HCT116 (cell line): ENCODE results near the gene UNKL. TPM values are rescaled to one million over a fixed set of nuclear protein-coding genes. Genes with fewer than 3 reads are reported as not detected.

Source experiments
- ATAC-seq: fragments of 200-7000 bp; cut with Tn5 transposase; 2 replicates; pipeline ENCODE4 v1.9.1; 2020; ENCODE audit warnings: mild to moderate bottlenecking, moderate library complexity
- BruUV-seq: library from RNA; stranded (reverse); fragments of 400-500 nt; replicated peaks from 2 replicates; lab custom pipeline; 2021; lab: Mats Ljungman, UMichigan
- CTCF ChIA-PET: fragments of 300-600 bp; sonication (Branson Sonifier 250); formaldehyde crosslinking; loops from one replicate; lab custom pipeline; 2021; ENCODE audit warnings: antibody characterized with exemption; lab: Charles Lee
- POLR2A ChIA-PET: fragments of 300-600, 350-600 bp; sonication (Branson Sonifier 250); formaldehyde crosslinking; loops from one replicate; lab custom pipeline; 2021; ENCODE audit warnings: antibody characterized with exemption; lab: Charles Lee
- RAD21 ChIA-PET, 2 experiments: fragments of 300-600 bp; sonication (Branson Sonifier 250); formaldehyde crosslinking; loops; one replicate each; lab custom pipeline; 2023; ENCODE audit warnings: low total read pairs in 2 of 2; ENCODE audit not compliant: uncharacterized antibody in 2 of 2, unreplicated experiment in 2 of 2, low non-redundant PET in 1 of 2; lab: Charles Lee
- DNase-seq: peaks from one replicate; pipeline ENCODE4 v3.0.0-alpha.2; 2010; ENCODE audit warnings: low read depth, low spot score
- H2AFZ ChIP-seq: fragments of 200-600 bp; shearing (Covaris generic), sonication (generic); 2 replicates; pipeline ENCODE4 v1.6.1; 2017; ENCODE audit warnings: low read depth, mixed run types, mixed read lengths, antibody characterized with exemption, low read length; ENCODE audit not compliant: poor library complexity, severe bottlenecking
- H3K27ac ChIP-seq: 2 replicates; pipeline ENCODE4 v1.5.1; 2012; ENCODE audit warnings: low read depth, low read length
- H3K27me3 ChIP-seq: fragments of 200-600 bp; sonication (generic); 2 replicates; pipeline ENCODE4 v1.6.1; 2016; ENCODE audit warnings: mixed run types, low read length, mixed read lengths; ENCODE audit not compliant: insufficient read depth
- H3K36me3 ChIP-seq, 2 experiments: fragments of 200-500 bp in 1 of 2; fragments of 200-600 bp in 1 of 2; sonication (Bioruptor generic) in 1 of 2; sonication (generic) in 1 of 2; 2 replicates each; pipeline versions ENCODE4 v1.5.1 to v1.6.1; 2014 to 2016; ENCODE audit warnings: low read length in 2 of 2, inconsistent platforms in 1 of 2, mixed read lengths in 1 of 2, mixed run types in 1 of 2; ENCODE audit not compliant: insufficient read depth in 2 of 2, control insufficient read depth in 1 of 2
- H3K4me1 ChIP-seq, 2 experiments: fragments of 200-600 bp in 1 of 2; sonication (generic) in 1 of 2; 2 replicates each; pipeline versions ENCODE4 v1.5.1 to v1.6.1; 2012 to 2017; ENCODE audit warnings: low read length in 2 of 2, inconsistent platforms in 1 of 2, mild to moderate bottlenecking in 1 of 2, mixed read lengths in 1 of 2, mixed run types in 1 of 2, moderate library complexity in 1 of 2; ENCODE audit not compliant: insufficient read depth in 2 of 2, control insufficient read depth in 1 of 2
- H3K4me2 ChIP-seq: fragments of 200-600 bp; sonication (generic); 2 replicates; pipeline ENCODE4 v1.6.1; 2017; ENCODE audit warnings: mixed run types, low read length, mixed read lengths
- H3K4me3 ChIP-seq, 2 experiments: fragments of 200-600 bp in 1 of 2; sonication (generic) in 1 of 2; replicated peaks in 1 of 2; 2 replicates each; pipeline ENCODE4 v1.5.1; 2011 to 2016; ENCODE audit warnings: low read length in 2 of 2, control low read depth in 1 of 2, low read depth in 1 of 2, mild to moderate bottlenecking in 1 of 2, mixed read lengths in 1 of 2, mixed run types in 1 of 2
- H3K79me2 ChIP-seq: fragments of 200-600 bp; sonication (generic); 2 replicates; pipeline ENCODE4 v1.6.1; 2017; ENCODE audit warnings: mild to moderate bottlenecking, mixed run types, low read length, moderate library complexity, mixed read lengths; ENCODE audit not compliant: insufficient read depth
- H3K9ac ChIP-seq: fragments of 200-600 bp; sonication (generic); 2 replicates; pipeline ENCODE4 v1.6.1; 2016; ENCODE audit warnings: low read length, mixed read lengths
- H3K9me2 ChIP-seq: fragments of 200-600 bp; sonication (generic), shearing (Covaris generic); 2 replicates; pipeline ENCODE4 v1.6.1; 2017; ENCODE audit warnings: mixed run types, mild to moderate bottlenecking, moderate library complexity; ENCODE audit not compliant: insufficient read depth
- H3K9me3 ChIP-seq, 2 experiments: fragments of 200-500 bp in 1 of 2; fragments of 200-600 bp in 1 of 2; sonication (Bioruptor generic) in 1 of 2; sonication (generic) in 1 of 2; 2 replicates each; pipeline ENCODE4 v1.6.1; 2014 to 2017; ENCODE audit warnings: low read length in 2 of 2, mixed read lengths in 2 of 2, inconsistent platforms in 1 of 2, low read depth in 1 of 2, mild to moderate bottlenecking in 1 of 2, mixed run types in 1 of 2, moderate library complexity in 1 of 2; ENCODE audit not compliant: control insufficient read depth in 1 of 2, insufficient read depth in 1 of 2
- H4K20me1 ChIP-seq: fragments of 200-600 bp; sonication (generic), shearing (Covaris generic); 2 replicates; pipeline ENCODE4 v1.6.1; 2017; ENCODE audit warnings: mixed run types, mild to moderate bottlenecking, moderate library complexity; ENCODE audit not compliant: insufficient read depth
- ATF3 ChIP-seq: IDR thresholded peaks from 2 replicates; pipeline ENCODE4 v1.6.1; 2012
- EGR1 ChIP-seq: IDR thresholded peaks from 2 replicates; pipeline ENCODE4 v1.6.1; 2012; ENCODE audit warnings: low read depth
- EZH2 ChIP-seq: fragments of 200-600 bp; sonication (generic); IDR thresholded peaks from 2 replicates; pipeline ENCODE4 v1.6.1; 2017; ENCODE audit warnings: antibody characterized with exemption, mixed run types
- FOSL1 ChIP-seq: IDR thresholded peaks from 2 replicates; pipeline ENCODE4 v1.6.1; 2012; ENCODE audit warnings: low read depth
- POLR2A ChIP-seq: IDR thresholded peaks from 2 replicates; pipeline ENCODE4 v1.7.0; 2011; ENCODE audit warnings: borderline replicate concordance; ENCODE audit not compliant: insufficient read depth, insufficient read length; ENCODE audit errors: extremely low read depth
- POLR2AphosphoS5 ChIP-seq: IDR thresholded peaks from 2 replicates; pipeline ENCODE4 v1.6.1; 2011; ENCODE audit warnings: mild to moderate bottlenecking, low read depth, low read length, moderate library complexity
- TCF7L2 ChIP-seq: IDR thresholded peaks from 2 replicates; pipeline ENCODE4 v1.7.0; 2011; ENCODE audit warnings: borderline replicate concordance, inconsistent platforms; ENCODE audit not compliant: insufficient read depth, insufficient read length; ENCODE audit errors: extremely low read depth
- intact Hi-C: fragments of 100-400 bp; cut with micrococcal nuclease; formaldehyde crosslinking; loops from 2 replicates; pipeline ENCODE4 v1.10.0; 2022
- total RNA-seq: library from RNA; stranded (reverse); gene quantifications from one replicate; pipeline ENCODE4 v1.2.1, GENCODE V29; 2021; ENCODE audit not compliant: unreplicated experiment
- TF ChIP-seq, protein P1 (sequence below): IDR thresholded peaks from 2 replicates; pipeline ENCODE4 v1.6.1; 2012; ENCODE audit warnings: low read depth
- TF ChIP-seq, protein P2 (sequence below), 3 experiments: fragments of 200-600 bp in 1 of 3; sonication (generic) in 1 of 3; IDR thresholded peaks in 2 of 3; conservative IDR thresholded peaks in 1 of 3; 2 replicates each; pipeline ENCODE4 v1.5.1; 2012 to 2017; ENCODE audit warnings: low read depth in 2 of 3, low read length in 2 of 3, antibody characterized with exemption in 1 of 3, borderline replicate concordance in 1 of 3, control low read depth in 1 of 3, mild to moderate bottlenecking in 1 of 3, mixed read lengths in 1 of 3, mixed run types in 1 of 3, moderate library complexity in 1 of 3; ENCODE audit not compliant: insufficient read depth in 1 of 3

Gene UNKL
- total RNA-seq, 1 experiment from 2014 or later, result 24.9 TPM

DNA sequence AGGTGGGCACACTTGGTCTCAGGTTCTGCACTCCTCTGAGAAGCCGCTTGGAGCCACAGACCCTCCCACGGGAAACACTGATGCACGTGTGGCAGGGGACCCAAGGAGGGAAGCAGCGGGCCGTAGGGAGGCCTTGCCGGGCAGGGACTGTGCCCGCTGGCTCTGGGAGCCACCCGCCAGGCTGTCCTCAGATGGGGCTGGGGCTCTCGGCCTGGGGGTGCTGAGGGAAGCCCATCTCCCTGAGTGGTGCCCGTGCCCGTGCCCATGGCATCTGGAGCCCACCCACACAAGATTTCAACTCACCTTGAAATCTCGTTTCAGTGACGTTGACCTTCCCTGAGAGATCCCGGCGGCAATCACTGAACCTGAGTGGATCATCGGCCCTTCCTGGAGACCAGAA, 42.4 kb upstream of the UNKL start:
- BruUV-seq, result no TSS peak
- RAD21 ChIA-PET, result no interaction called here
- no peaks in the 10 kb centered on the region for H3K4me1 ChIP-seq
- H3K79me2 ChIP-seq, result no peaks in the 10 kb centered on the region
- DNase-seq (no peak), ATAC-seq (no peak)
- no peaks in the 10 kb centered on the region for H3K9me2 ChIP-seq
- no peaks in the 10 kb centered on the region; a peak in 1 of 4 replicates for H3K36me3 ChIP-seq
- TF ChIP-seq, protein P1, sequence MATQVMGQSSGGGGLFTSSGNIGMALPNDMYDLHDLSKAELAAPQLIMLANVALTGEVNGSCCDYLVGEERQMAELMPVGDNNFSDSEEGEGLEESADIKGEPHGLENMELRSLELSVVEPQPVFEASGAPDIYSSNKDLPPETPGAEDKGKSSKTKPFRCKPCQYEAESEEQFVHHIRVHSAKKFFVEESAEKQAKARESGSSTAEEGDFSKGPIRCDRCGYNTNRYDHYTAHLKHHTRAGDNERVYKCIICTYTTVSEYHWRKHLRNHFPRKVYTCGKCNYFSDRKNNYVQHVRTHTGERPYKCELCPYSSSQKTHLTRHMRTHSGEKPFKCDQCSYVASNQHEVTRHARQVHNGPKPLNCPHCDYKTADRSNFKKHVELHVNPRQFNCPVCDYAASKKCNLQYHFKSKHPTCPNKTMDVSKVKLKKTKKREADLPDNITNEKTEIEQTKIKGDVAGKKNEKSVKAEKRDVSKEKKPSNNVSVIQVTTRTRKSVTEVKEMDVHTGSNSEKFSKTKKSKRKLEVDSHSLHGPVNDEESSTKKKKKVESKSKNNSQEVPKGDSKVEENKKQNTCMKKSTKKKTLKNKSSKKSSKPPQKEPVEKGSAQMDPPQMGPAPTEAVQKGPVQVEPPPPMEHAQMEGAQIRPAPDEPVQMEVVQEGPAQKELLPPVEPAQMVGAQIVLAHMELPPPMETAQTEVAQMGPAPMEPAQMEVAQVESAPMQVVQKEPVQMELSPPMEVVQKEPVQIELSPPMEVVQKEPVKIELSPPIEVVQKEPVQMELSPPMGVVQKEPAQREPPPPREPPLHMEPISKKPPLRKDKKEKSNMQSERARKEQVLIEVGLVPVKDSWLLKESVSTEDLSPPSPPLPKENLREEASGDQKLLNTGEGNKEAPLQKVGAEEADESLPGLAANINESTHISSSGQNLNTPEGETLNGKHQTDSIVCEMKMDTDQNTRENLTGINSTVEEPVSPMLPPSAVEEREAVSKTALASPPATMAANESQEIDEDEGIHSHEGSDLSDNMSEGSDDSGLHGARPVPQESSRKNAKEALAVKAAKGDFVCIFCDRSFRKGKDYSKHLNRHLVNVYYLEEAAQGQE, result no peak
- TF ChIP-seq, protein P2, sequence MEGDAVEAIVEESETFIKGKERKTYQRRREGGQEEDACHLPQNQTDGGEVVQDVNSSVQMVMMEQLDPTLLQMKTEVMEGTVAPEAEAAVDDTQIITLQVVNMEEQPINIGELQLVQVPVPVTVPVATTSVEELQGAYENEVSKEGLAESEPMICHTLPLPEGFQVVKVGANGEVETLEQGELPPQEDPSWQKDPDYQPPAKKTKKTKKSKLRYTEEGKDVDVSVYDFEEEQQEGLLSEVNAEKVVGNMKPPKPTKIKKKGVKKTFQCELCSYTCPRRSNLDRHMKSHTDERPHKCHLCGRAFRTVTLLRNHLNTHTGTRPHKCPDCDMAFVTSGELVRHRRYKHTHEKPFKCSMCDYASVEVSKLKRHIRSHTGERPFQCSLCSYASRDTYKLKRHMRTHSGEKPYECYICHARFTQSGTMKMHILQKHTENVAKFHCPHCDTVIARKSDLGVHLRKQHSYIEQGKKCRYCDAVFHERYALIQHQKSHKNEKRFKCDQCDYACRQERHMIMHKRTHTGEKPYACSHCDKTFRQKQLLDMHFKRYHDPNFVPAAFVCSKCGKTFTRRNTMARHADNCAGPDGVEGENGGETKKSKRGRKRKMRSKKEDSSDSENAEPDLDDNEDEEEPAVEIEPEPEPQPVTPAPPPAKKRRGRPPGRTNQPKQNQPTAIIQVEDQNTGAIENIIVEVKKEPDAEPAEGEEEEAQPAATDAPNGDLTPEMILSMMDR (IDR thresholded peaks at IDR 0.05 in 2 of 3, conservative IDR thresholded peaks at IDR 0.05 in 1 of 3; ENCODE audit: borderline replicate concordance in 1 of 3, insufficient read depth in 1 of 3, low read depth in 2 of 3, low read length in 2 of 3), result no peak
- TF ChIP-seq ATF3 (no peak), EGR1 (no peak), FOSL1 (no peak), POLR2AphosphoS5 (no peak), EZH2 (no peak), TCF7L2 (no peak), POLR2A (no peak)
- H3K9me3 ChIP-seq, result no peaks in the 10 kb centered on the region
- H3K27me3 ChIP-seq, result no peaks in the 10 kb centered on the region
- H2AFZ ChIP-seq, result no peak overlapping the region
- CTCF ChIA-PET, result no interaction called here
- no peak overlapping the region for H3K27ac ChIP-seq
- H3K4me3 ChIP-seq, result no peak overlapping the region
- intact Hi-C loops, result no loop called here
- POLR2A ChIA-PET, result no interaction called here
- H3K4me2 ChIP-seq, result no peak overlapping the region
- no peaks in the 10 kb centered on the region for H4K20me1 ChIP-seq
- no peak overlapping the region for H3K9ac ChIP-seq
